GM21447 (cell line): ENCODE results near the gene UBALD1.
"Not testable (repeated sequence)": the region's sequence is repeated elsewhere in the genome, so short reads cannot be mapped to it uniquely, and the experiment has no call there.

Source experiments
- ATAC-seq: cut with Tn5 transposase; IDR thresholded peaks from one replicate; pipeline ENCODE4 v1.9.1; 2021; ENCODE audit not compliant: unreplicated experiment

The UBALD1 gene

GRCh38 chr16:4599037-4599436, 15.7 kb downstream of the UBALD1 start:
- no peak for ATAC-seq

- no peak for ATAC-seq
These were observed 17.5 kb downstream of the UBALD1 start for GRCh38 chr16:4597174-4597573.

- no peak for ATAC-seq
These were observed 20.0 kb downstream of the UBALD1 start for GRCh38 chr16:4594433-4595410.

- ATAC-seq: no peak
These were observed 21.6 kb downstream of the UBALD1 start for GRCh38 chr16:4593086-4593485.

GRCh38 chr16:4591706-4592470, 22.8 kb downstream of the UBALD1 start:
- no peak for ATAC-seq

GRCh38 chr16:4591191-4591590, 23.5 kb downstream of the UBALD1 start:
- ATAC-seq: no peak

- no peak for ATAC-seq
These were observed 25.7 kb downstream of the UBALD1 start for GRCh38 chr16:4588961-4589360.

GRCh38 chr16:4588386-4588785, 26.3 kb downstream of the UBALD1 start:
- no peak for ATAC-seq

- ATAC-seq: no peak
These were observed 28.4 kb downstream of the UBALD1 start for GRCh38 chr16:4586291-4586690.

- no peak for ATAC-seq
These were observed 30.8 kb downstream of the UBALD1 start for GRCh38 chr16:4583906-4584305.

- ATAC-seq: no peak
These were observed 34.4 kb downstream of the UBALD1 start for GRCh38 chr16:4580250-4580649.

- ATAC-seq: no peak
These were observed 35.6 kb downstream of the UBALD1 start for GRCh38 chr16:4578961-4579530.

GRCh38 chr16:4576008-4576407, 38.7 kb downstream of the UBALD1 start:
- no peak for ATAC-seq

- no peak for ATAC-seq
These were observed 39.6 kb downstream of the UBALD1 start for GRCh38 chr16:4574919-4575705.

GRCh38 chr16:4573926-4574325, 40.8 kb downstream of the UBALD1 start:
- ATAC-seq: not testable (repeated sequence)

GRCh38 chr16:4572715-4573114, 42.0 kb downstream of the UBALD1 start:
- no peak for ATAC-seq

- no peak for ATAC-seq
These were observed 43.9 kb downstream of the UBALD1 start for GRCh38 chr16:4570688-4571321.

- no peak for ATAC-seq
These were observed 44.6 kb downstream of the UBALD1 start for GRCh38 chr16:4570086-4570485.

- ATAC-seq: no peak
These were observed 48.5 kb downstream of the UBALD1 start for GRCh38 chr16:4566144-4566543.

GRCh38 chr16:4564661-4565267, 49.9 kb downstream of the UBALD1 start:
- ATAC-seq: no peak
